ENCODE data around the gene ALG14.

ALG14 gene

GRCh38 chr1:95097426-95097825 is 24.7 kb upstream of the ALG14 start:
- Histone ChIP-seq H4K20me1 (ENCODE audit: low read depth, low read length) (no peaks in the 10 kb centered on the region), H3K9me3 (ENCODE audit: insufficient read depth, low read length) (no peaks in the 10 kb centered on the region), H3K4me3 (ENCODE audit: insufficient read depth, low read length, poor library complexity, severe bottlenecking) (no peak overlapping the region), H3K36me3 (ENCODE audit: low read length) (no peaks in the 10 kb centered on the region), H3K9ac (ENCODE audit: low read length) (no peak overlapping the region), H3F3A (ENCODE audit: insufficient read depth) (no peaks in the 10 kb centered on the region), H3K27ac (ENCODE audit: low read depth, low read length) (no peak overlapping the region), H2AFZ (ENCODE audit: low read depth, low read length, severe bottlenecking) (no peak overlapping the region), H3K79me2 (ENCODE audit: insufficient read depth, low read length) (no peaks in the 10 kb centered on the region), H3K4me2 (ENCODE audit: low read depth, low read length, poor library complexity, severe bottlenecking) (no peak overlapping the region), H3K27me3 (ENCODE audit: low read length) (no peaks in the 10 kb centered on the region), H3K9me2 (replicated peaks; ENCODE audit: insufficient read depth, low read length) (no peaks in the 10 kb centered on the region)
- TF ChIP-seq EZH2phosphoT487 (conservative IDR thresholded peaks at IDR 0.05; ENCODE audit: low read length): no peak
- TF ChIP-seq CTCF (IDR thresholded peaks at IDR 0.05; ENCODE audit: insufficient read depth, low read length, poor library complexity, severe bottlenecking): no peak

GRCh38 chr1:95096218-95096841 is 23.6 kb upstream of the ALG14 start:
- Histone ChIP-seq H3K9ac (ENCODE audit: low read length) (no peak overlapping the region), H3K9me3 (ENCODE audit: insufficient read depth, low read length) (no peaks in the 10 kb centered on the region), H2AFZ (ENCODE audit: low read depth, low read length, severe bottlenecking) (no peak overlapping the region), H3K4me2 (ENCODE audit: low read depth, low read length, poor library complexity, severe bottlenecking) (no peak overlapping the region), H3F3A (ENCODE audit: insufficient read depth) (no peaks in the 10 kb centered on the region), H3K4me3 (ENCODE audit: insufficient read depth, low read length, poor library complexity, severe bottlenecking) (no peak overlapping the region), H3K9me2 (replicated peaks; ENCODE audit: insufficient read depth, low read length) (no peaks in the 10 kb centered on the region), H3K27ac (ENCODE audit: low read depth, low read length) (no peak overlapping the region), H3K79me2 (ENCODE audit: insufficient read depth, low read length) (no peaks in the 10 kb centered on the region), H3K36me3 (ENCODE audit: low read length) (no peaks in the 10 kb centered on the region), H3K27me3 (ENCODE audit: low read length) (no peaks in the 10 kb centered on the region), H4K20me1 (ENCODE audit: low read depth, low read length) (no peaks in the 10 kb centered on the region)
- TF ChIP-seq CTCF (IDR thresholded peaks at IDR 0.05; ENCODE audit: insufficient read depth, low read length, poor library complexity, severe bottlenecking): no peak
- TF ChIP-seq EZH2phosphoT487 (conservative IDR thresholded peaks at IDR 0.05; ENCODE audit: low read length): no peak

- Histone ChIP-seq H3K27me3 (ENCODE audit: low read length) (no peaks in the 10 kb centered on the region), H3K9ac (ENCODE audit: low read length) (no peak overlapping the region), H3K36me3 (ENCODE audit: low read length) (no peaks in the 10 kb centered on the region), H3K9me2 (replicated peaks; ENCODE audit: insufficient read depth, low read length) (no peaks in the 10 kb centered on the region), H3K4me3 (ENCODE audit: insufficient read depth, low read length, poor library complexity, severe bottlenecking) (no peak overlapping the region), H3K27ac (ENCODE audit: low read depth, low read length) (no peak overlapping the region), H4K20me1 (ENCODE audit: low read depth, low read length) (no peaks in the 10 kb centered on the region), H3K79me2 (ENCODE audit: insufficient read depth, low read length) (no peaks in the 10 kb centered on the region), H3F3A (ENCODE audit: insufficient read depth) (no peaks in the 10 kb centered on the region), H3K9me3 (ENCODE audit: insufficient read depth, low read length) (no peaks in the 10 kb centered on the region), H3K4me2 (ENCODE audit: low read depth, low read length, poor library complexity, severe bottlenecking) (no peak overlapping the region), H2AFZ (ENCODE audit: low read depth, low read length, severe bottlenecking) (no peak overlapping the region)
- TF ChIP-seq EZH2phosphoT487 (conservative IDR thresholded peaks at IDR 0.05; ENCODE audit: low read length): no peak
- TF ChIP-seq CTCF (IDR thresholded peaks at IDR 0.05; ENCODE audit: insufficient read depth, low read length, poor library complexity, severe bottlenecking): no peak
Observed at GRCh38 chr1:95095833-95096217, 23.1 kb upstream of the ALG14 start.
